ENCODE measurements around the gene HPSE2.

Gene HPSE2

DNA sequence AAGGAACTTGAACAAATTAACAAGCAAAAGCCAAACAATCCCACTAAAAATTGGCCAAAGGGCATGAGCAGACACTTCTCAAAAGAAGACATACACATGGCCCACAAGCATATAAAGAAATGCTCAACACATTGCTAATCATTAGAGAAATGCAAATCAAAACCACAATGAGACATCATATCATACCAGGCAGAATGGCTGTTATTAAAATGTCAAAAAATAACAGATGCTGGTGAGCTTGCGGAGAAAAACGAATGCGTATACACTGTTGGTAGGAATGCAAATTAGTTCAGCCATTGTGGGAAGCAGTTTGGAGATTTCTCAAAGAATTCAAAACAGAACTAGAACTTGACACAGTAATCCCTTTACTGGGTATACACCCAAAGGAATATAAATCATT is 477.2 kb downstream of the HPSE2 start:
- Mint-ChIP-seq H3K27me3 (no peaks in the 10 kb centered on the region), H3K4me3 (no peak overlapping the region), H3K27ac (no peak overlapping the region), H3K4me1 (no peaks in the 10 kb centered on the region), H3K9me3 (no peaks in the 10 kb centered on the region), H3K36me3 (no peaks in the 10 kb centered on the region)
- no peak for DNase-seq
- CTCF ChIA-PET: no interaction called here

GRCh38 chr10:98748298-98748697 is 487.4 kb downstream of the HPSE2 start:
- no peaks in the 10 kb centered on the region for H3K9me3 Mint-ChIP-seq
- CTCF ChIA-PET: interaction anchor here (0.7 kb wide), 1 partner anchor 281 kb away, joined by 3 read pairs; no protein-coding TSS in a partner anchor
- H3K27me3 Mint-ChIP-seq: no peaks in the 10 kb centered on the region
- no peaks in the 10 kb centered on the region for H3K4me1 Mint-ChIP-seq
- H3K36me3 Mint-ChIP-seq: no peaks in the 10 kb centered on the region
- DNase-seq: no peak
- H3K27ac Mint-ChIP-seq: no peak overlapping the region
- H3K4me3 Mint-ChIP-seq: no peak overlapping the region

GRCh38 chr10:98745645-98746044 is 490.0 kb downstream of the HPSE2 start:
- CTCF ChIA-PET: no interaction called here

DNA sequence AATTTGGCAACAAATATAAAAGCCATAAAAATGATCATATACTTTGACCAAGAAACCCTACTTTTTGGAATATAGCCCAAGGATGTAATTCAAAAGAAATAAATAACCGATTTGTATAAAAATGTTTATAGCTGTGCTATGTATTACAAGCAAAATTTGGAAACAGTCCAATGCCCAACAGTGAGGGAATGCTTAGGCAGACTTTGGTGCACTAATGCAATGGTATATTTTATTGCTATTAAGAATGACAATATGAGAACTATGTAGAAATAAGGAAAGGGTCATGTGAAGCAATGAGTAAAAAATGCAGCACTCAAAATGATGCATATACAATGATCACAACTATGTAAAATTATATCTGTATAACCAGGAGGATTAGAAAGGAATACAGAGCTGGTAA is 515.1 kb downstream of the HPSE2 start:
- H3K36me3 Mint-ChIP-seq: no peaks in the 10 kb centered on the region
- CTCF ChIA-PET: no interaction called here
- no peaks in the 10 kb centered on the region for H3K9me3 Mint-ChIP-seq
- H3K4me1 Mint-ChIP-seq: no peaks in the 10 kb centered on the region
- H3K27ac Mint-ChIP-seq: no peak overlapping the region
- no peak for DNase-seq
- no peaks in the 10 kb centered on the region for H3K27me3 Mint-ChIP-seq
- H3K4me3 Mint-ChIP-seq: no peak overlapping the region

More at GRCh38 chr10:98745645-98746044, 490.0 kb downstream of the HPSE2 start:
- no peak for DNase-seq
- Mint-ChIP-seq H3K27me3 (no peaks in the 10 kb centered on the region), H3K9me3 (no peaks in the 10 kb centered on the region), H3K27ac (no peak overlapping the region), H3K4me1 (no peaks in the 10 kb centered on the region), H3K36me3 (no peaks in the 10 kb centered on the region), H3K4me3 (no peak overlapping the region)

- no peaks in the 10 kb centered on the region for H3K4me1 Mint-ChIP-seq
- H3K4me3 Mint-ChIP-seq: no peak overlapping the region
- DNase-seq: no peak
- no peaks in the 10 kb centered on the region for H3K27me3 Mint-ChIP-seq
- CTCF ChIA-PET: no interaction called here
- H3K36me3 Mint-ChIP-seq: no peaks in the 10 kb centered on the region
- H3K27ac Mint-ChIP-seq: no peak overlapping the region
- H3K9me3 Mint-ChIP-seq: no peaks in the 10 kb centered on the region
Measured at GRCh38 chr10:98713586-98713985, 522.1 kb downstream of the HPSE2 start.

GRCh38 chr10:98696516-98696915 is 539.1 kb downstream of the HPSE2 start:
- H3K27me3 Mint-ChIP-seq: no peaks in the 10 kb centered on the region
- no peak for DNase-seq
- CTCF ChIA-PET: no interaction called here
- no peaks in the 10 kb centered on the region for H3K36me3 Mint-ChIP-seq
- H3K4me3 Mint-ChIP-seq: no peak overlapping the region
- no peaks in the 10 kb centered on the region for H3K9me3 Mint-ChIP-seq
- no peak overlapping the region for H3K27ac Mint-ChIP-seq
- H3K4me1 Mint-ChIP-seq: no peaks in the 10 kb centered on the region

- Mint-ChIP-seq H3K4me1 (no peaks in the 10 kb centered on the region), H3K27me3 (no peaks in the 10 kb centered on the region), H3K36me3 (no peaks in the 10 kb centered on the region), H3K9me3 (no peaks in the 10 kb centered on the region), H3K27ac (no peak overlapping the region), H3K4me3 (no peak overlapping the region)
- no peak for DNase-seq
- CTCF ChIA-PET: no interaction called here
Measured at GRCh38 chr10:98694883-98695282, 540.8 kb downstream of the HPSE2 start.

- Mint-ChIP-seq H3K27ac (no peak overlapping the region), H3K4me3 (no peak overlapping the region), H3K9me3 (no peaks in the 10 kb centered on the region), H3K4me1 (no peaks in the 10 kb centered on the region), H3K27me3 (no peaks in the 10 kb centered on the region), H3K36me3 (no peaks in the 10 kb centered on the region)
- CTCF ChIA-PET: interaction anchor here (0.6 kb wide), 1 partner anchor 144 kb away, joined by 3 read pairs; no protein-coding TSS in a partner anchor
- DNase-seq: no peak
Measured at GRCh38 chr10:98694014-98694413, 541.6 kb downstream of the HPSE2 start.

DNA sequence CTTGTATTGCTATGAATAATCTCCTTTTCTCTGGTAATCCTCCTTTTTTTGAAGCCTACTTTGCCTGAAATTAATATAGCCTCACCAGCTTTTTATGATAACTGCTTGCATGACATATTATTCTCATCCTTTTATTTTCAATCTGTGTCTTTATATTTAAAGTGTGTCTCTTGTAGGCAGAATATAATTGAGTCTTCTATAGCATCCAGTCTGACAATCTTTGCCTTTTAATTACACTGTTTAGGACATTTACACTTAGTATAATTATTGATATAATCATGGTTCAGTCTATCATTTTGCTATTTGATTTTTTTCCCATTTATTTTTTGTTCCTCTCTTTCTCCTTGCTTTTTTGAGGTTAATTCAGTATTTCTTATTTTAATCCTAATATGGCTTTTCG is 548.0 kb downstream of the HPSE2 start:
- H3K4me1 Mint-ChIP-seq: no peaks in the 10 kb centered on the region
- H3K27ac Mint-ChIP-seq: no peak overlapping the region
- no peak for DNase-seq
- peaks cover 2% of the 10 kb centered on the region for H3K9me3 Mint-ChIP-seq
- H3K36me3 Mint-ChIP-seq: no peaks in the 10 kb centered on the region
- H3K27me3 Mint-ChIP-seq: peaks cover 3% of the 10 kb centered on the region
- H3K4me3 Mint-ChIP-seq: no peak overlapping the region
- CTCF ChIA-PET: no interaction called here

DNA sequence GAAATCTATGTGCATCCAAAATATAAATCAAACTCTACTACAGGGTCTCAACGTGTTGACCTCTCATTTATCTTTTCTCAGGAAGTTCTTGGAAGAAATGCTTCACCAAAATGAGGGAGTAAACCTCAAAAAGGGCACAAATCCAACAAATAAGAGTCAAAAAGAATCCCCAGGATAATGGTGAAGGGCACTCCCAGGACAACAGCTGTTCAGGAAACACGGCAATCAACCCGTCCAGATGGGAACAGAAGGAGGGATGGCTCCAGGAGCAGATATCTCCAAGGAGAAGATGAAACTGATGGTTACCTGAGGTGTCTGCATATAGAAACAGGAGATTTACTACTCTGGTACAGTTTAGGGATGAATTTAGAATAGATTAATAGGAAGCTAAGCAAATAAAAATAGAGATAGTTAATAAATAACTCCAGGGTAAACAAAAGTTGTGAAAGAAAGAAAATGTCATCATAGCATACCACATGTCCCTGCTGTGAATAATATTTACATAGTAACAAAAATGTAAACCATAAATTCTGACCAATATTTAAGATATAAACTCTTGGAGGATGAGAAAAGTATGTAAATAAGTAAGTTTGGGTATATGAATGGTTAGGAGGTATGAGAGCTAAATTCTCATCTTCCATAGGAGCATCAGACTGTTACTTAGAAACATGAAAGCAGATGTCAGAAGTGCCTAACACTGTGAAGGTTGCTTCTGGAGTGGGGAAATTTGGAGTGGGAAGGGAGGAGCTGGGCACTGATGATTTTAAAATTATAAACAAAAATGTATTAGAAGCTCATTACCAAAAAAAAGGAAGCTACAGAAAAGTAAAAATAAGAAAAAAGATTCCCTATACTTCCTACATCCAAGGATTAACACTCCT is 551.4 kb downstream of the HPSE2 start:
- Mint-ChIP-seq H3K4me3 (no peak overlapping the region), H3K36me3 (no peaks in the 10 kb centered on the region), H3K27me3 (peaks cover 3% of the 10 kb centered on the region), H3K27ac (no peak overlapping the region), H3K9me3 (peaks cover 2% of the 10 kb centered on the region), H3K4me1 (no peaks in the 10 kb centered on the region)
- CTCF ChIA-PET: no interaction called here
- DNase-seq: no peak

GRCh38 chr10:98676895-98677294 is 558.8 kb downstream of the HPSE2 start:
- H3K4me1 Mint-ChIP-seq: no peaks in the 10 kb centered on the region
- no peak for DNase-seq
- H3K27ac Mint-ChIP-seq: no peak overlapping the region
- no peaks in the 10 kb centered on the region for H3K36me3 Mint-ChIP-seq
- H3K4me3 Mint-ChIP-seq: no peak overlapping the region
- peaks cover 15% of the 10 kb centered on the region for H3K27me3 Mint-ChIP-seq
- CTCF ChIA-PET: interaction anchor here (1.3 kb wide), 1 partner anchor 14 kb away, joined by 3 read pairs; no protein-coding TSS in a partner anchor
- no peaks in the 10 kb centered on the region for H3K9me3 Mint-ChIP-seq

DNA sequence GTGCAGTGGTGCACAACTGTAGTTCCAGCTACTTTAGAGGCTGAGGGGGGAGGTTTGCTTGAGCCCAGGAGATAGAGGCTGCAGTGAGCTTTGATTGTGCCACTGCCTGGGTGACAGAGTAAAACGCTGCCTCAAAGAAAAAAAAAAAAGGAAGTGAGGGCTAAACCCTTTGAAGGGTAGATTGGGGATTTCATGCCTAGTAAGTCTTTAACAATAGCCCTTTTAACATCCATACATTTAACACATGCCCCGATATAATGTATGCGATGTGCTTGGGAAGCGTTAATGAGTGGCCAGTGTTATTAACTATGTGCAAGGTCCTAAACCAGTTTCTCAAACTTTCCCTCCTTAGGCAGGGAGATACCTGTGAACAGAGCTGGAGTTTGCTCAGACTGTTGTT is 559.8 kb downstream of the HPSE2 start:
- DNase-seq: no peak
- Mint-ChIP-seq H3K36me3 (no peaks in the 10 kb centered on the region), H3K4me1 (no peaks in the 10 kb centered on the region), H3K4me3 (no peak overlapping the region), H3K27me3 (peaks cover 15% of the 10 kb centered on the region), H3K9me3 (no peaks in the 10 kb centered on the region), H3K27ac (no peak overlapping the region)
- CTCF ChIA-PET: no interaction called here

DNA sequence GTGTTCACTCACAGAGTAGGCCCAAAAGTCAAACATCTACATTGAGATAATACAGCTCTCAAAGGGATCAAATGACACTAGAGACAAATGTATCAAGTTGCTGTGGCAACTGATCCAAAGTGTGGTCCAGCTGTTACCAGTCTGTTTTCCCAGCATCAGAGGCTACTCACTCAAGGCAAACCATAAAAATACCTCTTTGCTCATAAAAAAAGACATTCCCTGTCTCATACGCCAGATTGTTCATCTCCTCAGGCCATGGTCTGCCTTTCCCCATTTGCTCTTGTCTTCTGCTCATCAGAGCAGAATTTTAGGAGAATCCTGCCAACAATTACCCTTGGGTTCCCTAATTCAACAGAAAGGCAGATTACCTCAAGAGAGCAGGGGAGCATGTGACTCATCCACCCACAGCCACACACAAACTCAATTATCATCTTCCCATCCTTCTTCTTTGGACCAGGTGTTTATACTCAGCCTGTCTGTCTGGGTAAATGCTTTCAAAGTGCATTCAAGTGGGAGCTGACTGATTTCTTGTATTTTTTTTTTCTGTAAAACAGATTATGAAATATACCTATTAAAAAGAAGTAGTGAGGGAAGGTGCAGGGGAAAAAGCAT is 562.4 kb downstream of the HPSE2 start:
- H3K36me3 Mint-ChIP-seq: no peaks in the 10 kb centered on the region
- no peak overlapping the region for H3K27ac Mint-ChIP-seq
- no peaks in the 10 kb centered on the region for H3K9me3 Mint-ChIP-seq
- CTCF ChIA-PET: no interaction called here
- no peak for DNase-seq
- no peak overlapping the region for H3K4me3 Mint-ChIP-seq
- peaks cover 12% of the 10 kb centered on the region for H3K27me3 Mint-ChIP-seq
- no peaks in the 10 kb centered on the region for H3K4me1 Mint-ChIP-seq

DNA sequence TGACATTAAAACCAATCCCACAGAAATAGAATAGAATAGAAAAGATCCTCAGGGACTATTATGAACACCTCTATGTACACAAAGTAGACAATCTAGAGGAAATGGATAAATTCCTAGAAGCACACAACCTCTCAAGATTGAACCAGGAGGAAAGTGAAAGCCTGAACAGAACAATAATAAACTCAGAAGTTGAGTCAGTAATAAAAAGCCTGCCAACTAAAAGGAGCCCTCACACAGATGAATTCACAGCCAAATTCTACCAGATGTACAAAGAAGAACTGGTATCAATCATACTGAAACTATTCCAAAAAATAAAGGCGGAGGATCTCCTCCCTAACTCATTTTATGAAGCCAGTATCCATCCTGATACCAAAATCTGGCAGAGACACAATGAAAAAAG is 568.6 kb downstream of the HPSE2 start:
- H3K4me1 Mint-ChIP-seq: no peaks in the 10 kb centered on the region
- DNase-seq: no peak
- H3K27ac Mint-ChIP-seq: no peak overlapping the region
- CTCF ChIA-PET: interaction anchor here (2.2 kb wide), 1 partner anchor 199 kb away, joined by 10 read pairs; no protein-coding TSS in a partner anchor
- no peaks in the 10 kb centered on the region for H3K27me3 Mint-ChIP-seq
- H3K4me3 Mint-ChIP-seq: no peak overlapping the region
- no peaks in the 10 kb centered on the region for H3K36me3 Mint-ChIP-seq
- no peaks in the 10 kb centered on the region for H3K9me3 Mint-ChIP-seq

- CTCF ChIA-PET: interaction anchor here (2.2 kb wide), 1 partner anchor 199 kb away, joined by 10 read pairs; no protein-coding TSS in a partner anchor
- no peak for DNase-seq
Measured at GRCh38 chr10:98666276-98666675, 569.4 kb downstream of the HPSE2 start.

More at GRCh38 chr10:98666276-98666675, 569.4 kb downstream of the HPSE2 start:
- no peaks in the 10 kb centered on the region for H3K36me3 Mint-ChIP-seq
- no peak overlapping the region for H3K27ac Mint-ChIP-seq
- no peaks in the 10 kb centered on the region for H3K9me3 Mint-ChIP-seq
- no peaks in the 10 kb centered on the region for H3K4me1 Mint-ChIP-seq
- H3K27me3 Mint-ChIP-seq: no peaks in the 10 kb centered on the region
- no peak overlapping the region for H3K4me3 Mint-ChIP-seq

Data from activated naive CD4-positive, alpha-beta T cell treated with anti-CD3 and anti-CD28 coated beads, Interleukin-2, amount 10 ng/mL, durations not matched to agents 7 days and 5 days (primary cell).